ENCODE data around the gene NACA2. TPM values are rescaled to one million over a fixed set of nuclear protein-coding genes. Genes with fewer than 3 reads are reported as not detected.
"Not testable (repeated sequence)": the region's sequence is repeated elsewhere in the genome, so short reads cannot be mapped to it uniquely, and the experiment has no call there.

Gene NACA2
- total RNA-seq, 1 donor from 2014 or later, result not detected

GRCh38 chr17:61579347-61579746 lies 11.7 kb downstream of the NACA2 start:
- no peak for TF ChIP-seq CTCF (IDR thresholded peaks at IDR 0.05; ENCODE audit: borderline replicate concordance)
- intact Hi-C loops (cut with micrococcal nuclease), result no loop called here
- no peak for DNase-seq
- no peak overlapping the region for H3K27ac ChIP-seq (replicated peaks)
- H3K9me3 ChIP-seq (replicated peaks), result no peaks in the 10 kb centered on the region
- H3K36me3 ChIP-seq, result no peaks in the 10 kb centered on the region
- no peaks in the 10 kb centered on the region for H3K4me1 ChIP-seq
- peaks cover 24% of the 10 kb centered on the region for H3K27me3 ChIP-seq (ENCODE audit: low read depth)
- no peak overlapping the region for H3K4me3 ChIP-seq

DNA sequence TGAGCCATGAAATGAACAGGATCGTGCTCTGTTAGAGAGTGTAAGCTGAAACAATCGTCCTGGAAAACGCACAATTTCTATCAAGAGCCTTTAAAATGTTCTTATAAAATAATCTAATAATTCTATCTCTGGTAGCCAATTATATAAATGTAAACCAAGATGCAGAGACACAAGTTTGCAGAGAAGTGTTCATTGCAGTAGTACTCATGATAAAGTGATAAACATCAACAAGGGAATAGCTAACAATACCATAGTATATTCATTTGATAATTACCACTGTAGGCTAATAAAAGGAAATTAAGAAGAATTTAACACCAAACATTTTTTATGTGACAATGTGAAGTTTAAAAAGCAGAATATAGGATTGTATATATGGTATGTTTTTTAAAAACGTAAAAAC lies 12.4 kb downstream of the NACA2 start:
- H3K27ac ChIP-seq (replicated peaks), result no peak overlapping the region
- no peaks in the 10 kb centered on the region for H3K4me1 ChIP-seq
- no peak for TF ChIP-seq CTCF (IDR thresholded peaks at IDR 0.05; ENCODE audit: borderline replicate concordance)
- H3K36me3 ChIP-seq, result no peaks in the 10 kb centered on the region
- no peak for DNase-seq
- no peaks in the 10 kb centered on the region for H3K9me3 ChIP-seq (replicated peaks)
- H3K27me3 ChIP-seq (ENCODE audit: low read depth), result peaks cover 24% of the 10 kb centered on the region
- H3K4me3 ChIP-seq, result no peak overlapping the region
- intact Hi-C loops (cut with micrococcal nuclease), result no loop called here

GRCh38 chr17:61575983-61576382 lies 15.0 kb downstream of the NACA2 start:
- Histone ChIP-seq H3K4me1 (no peaks in the 10 kb centered on the region), H3K27ac (replicated peaks) (no peak overlapping the region), H3K27me3 (ENCODE audit: low read depth) (peaks cover 27% of the 10 kb centered on the region), H3K4me3 (no peak overlapping the region), H3K36me3 (no peaks in the 10 kb centered on the region), H3K9me3 (replicated peaks) (peaks cover 2% of the 10 kb centered on the region)
- no peak for DNase-seq
- intact Hi-C loops (cut with micrococcal nuclease), result no loop called here
- TF ChIP-seq CTCF (IDR thresholded peaks at IDR 0.05; ENCODE audit: borderline replicate concordance), result no peak

DNA sequence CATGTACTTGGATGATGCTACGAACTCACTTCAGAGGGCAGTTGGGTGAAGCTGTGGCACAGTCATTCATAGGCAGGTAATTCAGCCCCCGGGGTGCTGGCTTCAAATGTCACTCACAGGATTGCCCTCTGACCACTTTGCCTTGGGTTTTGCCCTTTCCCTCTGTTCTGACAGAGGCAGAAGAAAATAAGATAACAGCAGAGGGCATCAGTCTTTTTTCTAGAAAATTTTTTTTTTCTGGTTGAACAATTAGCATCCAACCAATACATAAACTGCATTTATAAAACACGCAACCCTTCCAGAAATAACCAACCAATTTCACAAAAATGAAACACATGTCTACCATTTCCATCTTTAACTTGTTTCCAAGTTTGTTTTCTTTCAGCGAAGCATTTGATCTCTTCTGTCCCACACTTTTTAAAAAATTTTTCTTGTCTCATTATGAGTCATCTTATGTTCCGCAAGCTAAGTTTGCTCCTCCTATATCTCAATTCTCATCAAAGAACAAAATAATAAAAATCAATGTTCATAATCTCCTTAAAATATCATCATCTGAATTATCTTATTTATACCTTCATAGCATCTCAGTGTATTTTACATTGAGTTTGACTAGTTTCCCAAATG lies 15.6 kb downstream of the NACA2 start:
- H3K36me3 ChIP-seq, result no peaks in the 10 kb centered on the region
- no peak for TF ChIP-seq CTCF (IDR thresholded peaks at IDR 0.05; ENCODE audit: borderline replicate concordance)
- no peak for DNase-seq
- H3K4me1 ChIP-seq, result no peaks in the 10 kb centered on the region
- peaks cover 24% of the 10 kb centered on the region for H3K27me3 ChIP-seq (ENCODE audit: low read depth)
- intact Hi-C loops (cut with micrococcal nuclease), result no loop called here
- no peak overlapping the region for H3K27ac ChIP-seq (replicated peaks)
- no peak overlapping the region for H3K4me3 ChIP-seq
- H3K9me3 ChIP-seq (replicated peaks), result peaks cover 7% of the 10 kb centered on the region

- no peaks in the 10 kb centered on the region for H3K4me1 ChIP-seq
- no peak overlapping the region for H3K4me3 ChIP-seq
- DNase-seq, result no peak
- peak; percentile 36 for TF ChIP-seq CTCF (IDR thresholded peaks at IDR 0.05; ENCODE audit: borderline replicate concordance)
- no peak overlapping the region for H3K27ac ChIP-seq (replicated peaks)
- H3K27me3 ChIP-seq (ENCODE audit: low read depth), result peaks cover 20% of the 10 kb centered on the region
- intact Hi-C loops (cut with micrococcal nuclease), result no loop called here
- no peaks in the 10 kb centered on the region for H3K36me3 ChIP-seq
- peaks cover 15% of the 10 kb centered on the region for H3K9me3 ChIP-seq (replicated peaks)
Observed at GRCh38 chr17:61574542-61575351, 16.3 kb downstream of the NACA2 start.

DNA sequence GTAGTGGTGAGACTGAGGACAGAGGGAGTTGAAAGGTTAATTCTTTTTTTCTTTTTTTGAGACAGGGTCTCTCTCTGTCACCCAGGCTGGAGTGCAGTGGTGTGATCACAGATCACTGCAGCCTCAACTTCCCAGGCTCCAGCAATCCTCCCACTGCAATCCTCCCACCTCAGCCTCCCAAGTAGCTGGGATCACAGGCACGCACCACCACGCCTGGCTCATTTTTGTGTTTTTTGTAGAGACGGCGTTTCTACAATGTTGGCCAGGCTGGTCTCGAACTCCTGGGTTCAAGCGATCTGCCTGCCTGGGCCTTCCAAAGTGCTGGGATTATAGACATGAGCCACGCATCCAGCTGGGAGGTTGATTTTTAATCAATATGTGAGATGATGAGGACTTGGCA lies 18.5 kb downstream of the NACA2 start:
- H3K4me1 ChIP-seq; H3K27me3 ChIP-seq (ENCODE audit: low read depth); intact Hi-C loops (cut with micrococcal nuclease); H3K36me3 ChIP-seq; H3K4me3 ChIP-seq; DNase-seq; H3K27ac ChIP-seq (replicated peaks): not testable (repeated sequence)
- peaks cover 26% of the 10 kb centered on the region for H3K9me3 ChIP-seq (replicated peaks)

All from left ventricle myocardium inferior (tissue), 1 donor.